UCSD-AML1 (cell line): ENCODE measurements around the gene ATP8B4.

Source experiments
- DNase-seq: peaks from one replicate; lab custom pipeline; 2025; ENCODE audit not compliant: unreplicated experiment; lab: John Stamatoyannopoulos, UW

ATP8B4 gene

DNA sequence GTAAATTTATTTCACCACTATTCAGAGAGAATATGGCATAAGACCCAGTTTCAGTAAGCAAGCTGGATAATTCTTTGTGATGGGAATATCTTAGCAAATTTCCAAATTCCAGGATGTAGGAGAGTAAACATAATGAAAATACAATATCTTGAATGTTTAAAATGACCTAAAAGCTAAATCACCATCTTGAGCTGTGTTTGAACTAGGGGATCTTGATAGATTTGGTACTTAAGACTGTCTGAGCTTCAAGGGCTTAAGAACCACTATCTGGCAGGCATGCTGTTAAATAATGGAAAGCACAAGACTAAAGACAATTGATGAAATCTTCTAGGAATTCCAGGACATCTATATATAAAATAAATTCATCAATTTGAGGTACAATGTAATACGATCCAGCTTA lies 217.7 kb downstream of the ATP8B4 start:
- no peak for DNase-seq

- no peak for DNase-seq
These were observed 218.2 kb downstream of the ATP8B4 start for GRCh38 chr15:49900903-49901235.

- no peak for DNase-seq
These were observed 218.8 kb downstream of the ATP8B4 start for GRCh38 chr15:49900006-49900902.

- DNase-seq, result no peak
These were observed 220.3 kb downstream of the ATP8B4 start for GRCh38 chr15:49898575-49899283.

DNA sequence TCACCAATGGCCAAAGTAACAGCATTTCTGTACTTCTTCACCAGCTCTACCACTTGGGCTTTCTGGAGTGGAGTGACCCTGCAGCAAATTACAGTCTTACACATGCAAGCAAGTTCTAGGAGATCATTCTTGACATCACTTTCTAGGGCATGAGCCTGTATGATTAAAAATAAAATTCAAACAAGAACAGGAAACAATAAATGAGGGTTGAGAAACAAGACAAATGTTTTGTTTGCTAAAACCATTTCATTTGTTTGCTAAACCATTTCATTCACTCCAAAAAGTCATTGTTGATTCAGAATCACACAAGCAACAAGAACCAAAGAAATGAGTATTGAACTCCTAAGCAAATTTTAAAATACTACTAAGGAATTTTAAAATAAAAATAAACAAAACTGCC lies 220.9 kb downstream of the ATP8B4 start:
- DNase-seq, result no peak

- DNase-seq, result no peak
These were observed 223.4 kb downstream of the ATP8B4 start for GRCh38 chr15:49895347-49896223.

GRCh38 chr15:49890689-49891088 lies 228.3 kb downstream of the ATP8B4 start:
- DNase-seq, result no peak

DNA sequence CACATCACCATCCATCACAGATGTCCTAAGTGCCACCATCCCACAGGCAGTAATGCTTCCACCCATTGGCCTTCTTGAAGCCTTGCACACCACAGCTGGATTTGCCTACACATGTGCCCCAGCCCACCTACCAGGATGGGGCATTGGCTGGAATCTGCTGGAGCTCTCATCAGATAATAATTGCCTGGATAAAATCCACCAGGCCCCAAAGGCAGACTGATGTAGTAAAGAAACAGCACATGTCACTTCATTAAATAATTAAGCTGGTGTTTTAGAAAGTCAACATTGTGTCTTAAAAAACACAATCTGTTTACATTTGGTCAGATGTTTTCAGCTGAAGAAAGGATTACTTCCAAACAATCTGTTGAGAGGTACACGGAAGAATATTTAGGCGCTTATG lies 229.5 kb downstream of the ATP8B4 start:
- DNase-seq, result no peak

GRCh38 chr15:49888734-49889133 lies 230.3 kb downstream of the ATP8B4 start:
- no peak for DNase-seq

- no peak for DNase-seq
These were observed 230.7 kb downstream of the ATP8B4 start for GRCh38 chr15:49888323-49888693.

DNA sequence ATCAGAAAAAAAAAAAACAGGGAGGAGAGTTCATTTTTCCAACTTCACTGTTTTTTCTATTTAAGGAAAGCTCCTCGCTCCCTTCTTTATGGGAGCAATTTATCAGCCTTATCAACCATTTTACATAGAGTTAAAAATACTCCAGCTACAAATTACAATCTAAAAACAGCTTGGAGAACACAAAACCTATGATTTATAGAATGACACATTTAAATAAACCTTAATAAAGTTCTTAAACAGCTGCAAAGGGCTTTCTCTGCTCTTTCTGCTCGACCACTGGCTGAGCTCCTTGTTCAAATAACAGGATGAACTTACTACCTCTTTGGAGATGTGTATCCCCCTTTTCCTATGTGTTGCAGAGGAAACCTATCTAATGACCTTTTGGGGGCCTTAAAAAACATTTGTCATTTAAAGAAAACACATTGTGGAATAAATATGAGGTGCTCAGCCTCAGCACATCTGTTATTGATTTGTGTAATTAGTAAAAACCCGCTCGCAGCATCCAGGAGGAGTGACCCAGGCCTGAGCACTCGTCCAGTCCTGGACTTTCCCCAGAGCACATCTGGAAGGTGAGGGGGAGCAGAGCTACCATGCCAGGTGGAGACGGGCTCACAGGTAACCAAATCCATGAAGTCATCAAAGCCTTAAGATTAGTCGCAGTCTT lies 231.2 kb downstream of the ATP8B4 start:
- DNase-seq, result no peak

GRCh38 chr15:49883121-49883520 lies 235.9 kb downstream of the ATP8B4 start:
- DNase-seq, result no peak

- no peak for DNase-seq
These were observed 237.2 kb downstream of the ATP8B4 start for GRCh38 chr15:49881866-49882265.

DNA sequence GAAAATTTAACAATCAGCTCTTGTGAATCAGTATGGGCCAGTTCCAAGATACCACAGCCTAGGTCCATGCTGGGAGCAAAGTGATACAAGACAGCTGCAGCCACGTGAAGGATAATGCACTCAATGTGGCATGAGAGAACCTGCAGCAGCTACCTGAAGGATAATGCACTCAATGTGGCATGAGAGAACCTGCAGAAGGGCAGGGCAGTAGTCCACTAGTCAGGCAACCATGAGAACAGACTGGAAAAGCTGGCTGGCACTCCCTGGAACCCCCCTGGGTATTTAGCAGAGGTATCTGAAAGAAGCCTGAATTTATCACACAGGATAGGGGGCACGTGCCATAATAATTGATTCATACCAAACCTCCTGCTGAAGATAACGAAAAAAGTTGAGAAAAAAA lies 237.6 kb downstream of the ATP8B4 start:
- no peak for DNase-seq

- DNase-seq, result no peak
These were observed 241.0 kb downstream of the ATP8B4 start for GRCh38 chr15:49877873-49878521.

DNA sequence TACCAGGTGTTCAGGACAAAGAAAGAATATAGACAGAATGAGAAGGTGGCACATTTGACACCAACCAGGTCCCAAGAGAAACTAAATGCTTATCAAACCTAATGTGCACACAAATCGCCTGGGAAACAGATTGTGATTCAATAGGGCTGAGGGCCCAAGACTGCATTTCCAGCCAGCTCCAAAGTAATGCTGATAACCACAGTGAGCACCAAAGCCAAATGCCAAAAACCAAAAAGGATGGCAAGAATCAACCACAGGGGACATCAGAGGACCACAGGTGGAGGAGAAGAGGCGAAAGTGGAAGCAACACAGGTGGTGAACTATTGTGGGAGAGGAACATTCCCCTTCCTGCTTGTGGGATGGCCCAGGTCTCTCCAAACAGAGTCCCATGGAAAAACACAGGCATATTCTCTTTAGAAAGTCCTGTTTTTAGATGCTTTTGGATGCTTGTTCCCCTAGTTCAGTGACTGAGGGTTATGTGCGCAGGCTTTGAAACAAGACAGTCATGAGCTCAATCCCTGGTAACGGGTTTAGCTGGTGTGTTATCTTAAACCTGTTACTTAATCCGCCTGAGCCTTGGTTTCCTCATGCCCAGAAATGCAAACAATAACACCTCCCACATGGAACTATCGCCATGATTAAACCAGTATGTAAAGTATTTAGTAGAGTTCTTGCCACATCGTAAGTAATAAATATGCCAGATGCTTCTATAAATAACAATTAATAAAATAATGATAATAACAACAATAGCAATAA lies 241.7 kb downstream of the ATP8B4 start:
- no peak for DNase-seq

DNA sequence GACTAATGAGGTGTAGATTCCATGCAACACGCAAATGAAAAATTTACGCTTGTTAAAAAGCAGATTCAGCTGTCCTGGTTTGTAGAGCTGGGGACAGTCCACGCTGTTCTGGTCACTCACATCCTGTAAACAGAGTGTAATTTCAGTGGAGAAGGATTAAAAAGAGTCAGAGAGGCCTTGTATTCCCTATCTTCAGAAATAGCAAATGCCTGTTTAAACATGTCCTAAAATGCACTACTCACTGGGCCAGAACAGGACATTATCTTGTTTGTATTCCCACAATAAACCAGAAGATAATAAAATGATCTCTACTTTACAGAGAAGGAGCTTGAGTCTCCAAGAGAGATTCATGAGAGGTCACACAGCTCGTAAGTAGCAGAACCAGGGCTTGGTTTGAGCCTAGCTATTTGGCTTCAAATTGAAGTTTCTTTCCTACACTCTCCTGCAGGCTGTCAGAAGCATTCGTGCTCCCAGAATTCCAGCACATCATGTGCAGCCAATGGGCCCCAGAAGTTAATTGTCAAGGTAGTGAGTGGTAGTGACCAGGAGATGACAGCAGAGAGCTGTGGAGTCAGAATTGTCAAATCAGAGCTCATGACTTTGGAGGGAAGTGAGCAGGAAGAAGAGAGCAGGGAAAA lies 242.5 kb downstream of the ATP8B4 start:
- DNase-seq, result no peak

DNA sequence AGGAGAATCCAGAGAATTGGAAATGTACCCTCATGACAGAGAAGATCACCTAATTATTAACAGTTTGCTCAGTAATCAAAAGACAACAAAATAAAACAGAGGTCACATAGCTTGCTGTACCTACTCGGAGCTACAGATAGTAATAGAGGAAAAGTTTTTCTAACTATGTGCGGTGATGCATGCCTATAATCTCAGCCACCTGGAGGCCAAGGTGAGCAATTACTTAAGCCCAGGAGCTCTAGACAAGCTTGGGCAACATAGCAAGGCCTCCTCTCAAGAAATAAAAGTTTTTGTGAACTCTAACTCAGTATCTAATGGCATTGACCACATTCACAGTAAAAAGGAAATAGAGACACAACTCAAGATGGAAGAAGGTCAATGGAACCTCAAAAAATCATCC lies 243.6 kb downstream of the ATP8B4 start:
- DNase-seq, result no peak

DNA sequence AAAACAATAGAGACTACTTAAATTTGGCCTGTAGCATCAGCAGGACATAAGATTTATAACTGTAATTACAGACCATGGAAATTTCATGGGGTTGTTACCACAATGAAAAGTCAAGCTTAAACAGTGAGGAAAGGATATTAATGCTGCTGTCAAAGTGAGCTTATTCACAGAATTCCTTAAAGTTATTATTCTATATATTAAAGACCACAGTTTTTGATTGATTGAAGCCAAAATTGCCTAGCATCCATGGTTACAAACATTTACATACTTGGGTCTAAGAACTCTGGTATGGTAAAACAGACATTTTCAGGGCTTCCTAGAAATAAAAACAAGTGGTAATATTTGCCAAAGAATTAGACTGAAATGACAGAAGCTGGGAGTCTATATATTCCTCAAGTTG lies 248.6 kb downstream of the ATP8B4 start:
- no peak for DNase-seq
